ENCODE data around the gene CENPO. TPM values are rescaled to one million over a fixed set of nuclear protein-coding genes. Genes with fewer than 3 reads are reported as not detected.
A peak's percentile ranks its signal among the peaks of the same experiment; 100 is the strongest.

The CENPO gene
- total RNA-seq, 1 experiment from 2014 or later, result 38.6 TPM

- CTCF ChIA-PET, result interaction anchor here (0.7 to 1.4 kb wide), 3 partner anchors 9 to 14 kb away, joined by 3 to 7 read pairs (median 6); no protein-coding TSS in a partner anchor
- Mint-ChIP-seq H3K27ac (peak overlapping the region; percentile 63; the same call in 1 of the 2 replicates), H3K36me3 (peaks cover 59% of the 10 kb centered on the region), H3K9me3 (peaks cover 6% of the 10 kb centered on the region; the same call in 1 of the 2 replicates), H3K4me3 (no peak overlapping the region), H3K4me1 (peaks cover 11% of the 10 kb centered on the region), H3K27me3 (ENCODE audit: low read depth) (no peaks in the 10 kb centered on the region)
- POLR2A ChIA-PET, result interaction anchor here (0.5 kb wide), 1 partner anchor 258 kb away, joined by 4 read pairs; no protein-coding TSS in a partner anchor
- TF ChIP-seq ARID4B (CRISPR knock-in tag; IDR thresholded peaks at IDR 0.05; ENCODE audit: borderline replicate concordance), result no peak
- no peak for TF ChIP-seq EMX1 (CRISPR knock-in tag; IDR thresholded peaks at IDR 0.05)
- TF ChIP-seq NR3C1 (CRISPR knock-in tag; conservative IDR thresholded peaks at IDR 0.05; ENCODE audit: low read depth), result no peak
- TF ChIP-seq USF2 (CRISPR knock-in tag; IDR thresholded peaks at IDR 0.05), result no peak
- no peak for TF ChIP-seq NR1H2 (CRISPR knock-in tag; IDR thresholded peaks at IDR 0.05)
- no peak for TF ChIP-seq ZNF671 (CRISPR knock-in tag; IDR thresholded peaks at IDR 0.05)
- TF ChIP-seq MXD4 (CRISPR knock-in tag; IDR thresholded peaks at IDR 0.05; ENCODE audit: borderline replicate concordance), result no peak
- TF ChIP-seq ZNF232 (CRISPR knock-in tag; IDR thresholded peaks at IDR 0.05), result no peak
- ATAC-seq, result peak; percentile 20; the same call in 1 of the 2 replicates
- no peak for DNase-seq (ENCODE audit: low spot score)
Observed at GRCh38 chr2:24813691-24814137, 20.5 kb downstream of the CENPO start.

- peaks cover 6% of the 10 kb centered on the region; the same call in 1 of the 2 replicates for H3K9me3 Mint-ChIP-seq
- CTCF ChIA-PET, result interaction anchor here (1.4 kb wide), 1 partner anchor 13 kb away, joined by 6 read pairs; no protein-coding TSS in a partner anchor
- H3K36me3 Mint-ChIP-seq, result peaks cover 64% of the 10 kb centered on the region
- H3K27me3 Mint-ChIP-seq (ENCODE audit: low read depth), result no peaks in the 10 kb centered on the region
- no peak overlapping the region for H3K4me3 Mint-ChIP-seq
- TF ChIP-seq IRF2 (CRISPR knock-in tag; IDR thresholded peaks at IDR 0.05; ENCODE audit: borderline replicate concordance, low read depth), result no peak
- TF ChIP-seq ZNF671 (CRISPR knock-in tag; IDR thresholded peaks at IDR 0.05), result no peak
- no peak for TF ChIP-seq ZNF512 (CRISPR knock-in tag; IDR thresholded peaks at IDR 0.05; ENCODE audit: borderline replicate concordance)
- H3K4me1 Mint-ChIP-seq, result peaks cover 11% of the 10 kb centered on the region
- no peak for DNase-seq (ENCODE audit: low spot score)
- H3K27ac Mint-ChIP-seq, result no peak overlapping the region
- ATAC-seq, result no peak
- POLR2A ChIA-PET, result no interaction called here
Observed at GRCh38 chr2:24814516-24814915, 21.3 kb downstream of the CENPO start.

GRCh38 chr2:24815171-24815570 lies 21.9 kb downstream of the CENPO start:
- H3K27me3 Mint-ChIP-seq (ENCODE audit: low read depth), result no peaks in the 10 kb centered on the region
- CTCF ChIA-PET, result interaction anchor here (0.8 to 1.4 kb wide), 2 partner anchors 12 to 202 kb away, joined by 3 to 6 read pairs; no protein-coding TSS in a partner anchor
- peaks cover 6% of the 10 kb centered on the region; the same call in 1 of the 2 replicates for H3K9me3 Mint-ChIP-seq
- no peak overlapping the region for H3K4me3 Mint-ChIP-seq
- H3K4me1 Mint-ChIP-seq, result peaks cover 11% of the 10 kb centered on the region
- H3K27ac Mint-ChIP-seq, result no peak overlapping the region; the same call in 1 of the 2 replicates
- DNase-seq (ENCODE audit: low spot score) (no peak), ATAC-seq (no peak)
- H3K36me3 Mint-ChIP-seq, result peaks cover 69% of the 10 kb centered on the region
- no peak for TF ChIP-seq ZNF138 (CRISPR knock-in tag; conservative IDR thresholded peaks at IDR 0.05)
- POLR2A ChIA-PET, result no interaction called here

- Mint-ChIP-seq H3K9me3 (peaks cover 6% of the 10 kb centered on the region; the same call in 1 of the 2 replicates), H3K4me1 (peaks cover 21% of the 10 kb centered on the region), H3K4me3 (no peak overlapping the region), H3K36me3 (peaks cover 80% of the 10 kb centered on the region), H3K27me3 (ENCODE audit: low read depth) (no peaks in the 10 kb centered on the region), H3K27ac (no peak overlapping the region)
- ATAC-seq, result no peak
- ChIA-PET CTCF (no interaction called here), POLR2A (no interaction called here)
- DNase-seq (ENCODE audit: low spot score), result no peak
- TF ChIP-seq JUN (CRISPR knock-in tag; IDR thresholded peaks at IDR 0.05) (no peak), FOXP1 (CRISPR knock-in tag; IDR thresholded peaks at IDR 0.05; ENCODE audit: borderline replicate concordance) (no peak), ZNF281 (CRISPR knock-in tag; IDR thresholded peaks at IDR 0.05) (no peak), MXD4 (CRISPR knock-in tag; IDR thresholded peaks at IDR 0.05; ENCODE audit: borderline replicate concordance) (no peak), ESRRA (CRISPR knock-in tag; IDR thresholded peaks at IDR 0.05; ENCODE audit: borderline replicate concordance) (no peak), KAT7 (CRISPR knock-in tag; IDR thresholded peaks at IDR 0.05; ENCODE audit: borderline replicate concordance) (no peak), TCF7 (CRISPR knock-in tag; IDR thresholded peaks at IDR 0.05; ENCODE audit: low read depth) (no peak), TEAD4 (CRISPR knock-in tag; IDR thresholded peaks at IDR 0.05) (no peak)
Observed at GRCh38 chr2:24816404-24816803, 23.2 kb downstream of the CENPO start.
